Keratinocyte (primary cell): ENCODE results near the gene NDUFA7. TPM values are rescaled to one million over a fixed set of nuclear protein-coding genes. Genes with fewer than 3 reads are reported as not detected.
"Not testable (repeated sequence)": the region's sequence is repeated elsewhere in the genome, so short reads cannot be mapped to it uniquely, and the experiment has no call there.

Source experiments
- DNase-seq: peaks from one replicate; pipeline ENCODE4 v3.0.0-alpha.2; 2011; ENCODE audit warnings: low read depth, missing footprints, low spot score
- FAIRE-seq: peaks from 2 replicates; lab custom pipeline; 2011; peaks lifted over from hg19 to GRCh38; lab: Jason Lieb, UNC
- H2AFZ ChIP-seq: 2 replicates; pipeline ENCODE4 v1.6.0; 2012; ENCODE audit warnings: low read length, control low read depth, inconsistent platforms; ENCODE audit not compliant: control insufficient read depth
- H3K27ac ChIP-seq: 2 replicates; pipeline ENCODE4 v1.5.1; 2011; ENCODE audit warnings: low read length; ENCODE audit not compliant: control insufficient read depth, insufficient read depth
- H3K27me3 ChIP-seq: 3 replicates; pipeline ENCODE4 v1.6.0; 2011; ENCODE audit warnings: low read length; ENCODE audit not compliant: control insufficient read depth, insufficient read depth; ENCODE audit errors: extremely low read depth
- H3K36me3 ChIP-seq, 2 experiments: 2 replicates in 1 of 2; 3 replicates in 1 of 2; pipeline ENCODE4 v1.5.1; 2011; ENCODE audit warnings: low read length in 2 of 2, mild to moderate bottlenecking in 1 of 2; ENCODE audit not compliant: control insufficient read depth in 2 of 2, insufficient read depth in 2 of 2; ENCODE audit errors: extremely low read depth in 1 of 2
- H3K4me1 ChIP-seq: 3 replicates; pipeline ENCODE4 v1.5.1; 2011; ENCODE audit warnings: low read length; ENCODE audit not compliant: control insufficient read depth, insufficient read depth; ENCODE audit errors: extremely low read depth
- H3K4me2 ChIP-seq: 3 replicates; pipeline ENCODE4 v1.6.0; 2011; ENCODE audit warnings: low read depth, low read length; ENCODE audit not compliant: control insufficient read depth, insufficient read depth; ENCODE audit errors: extremely low read depth
- H3K4me3 ChIP-seq, 3 experiments: fragments of 200-600 bp in 1 of 3; sonication (generic) in 1 of 3; 2 replicates in 2 of 3; 3 replicates in 1 of 3; pipeline ENCODE4 v1.5.1; 2011 to 2016; ENCODE audit warnings: low read length in 3 of 3, mild to moderate bottlenecking in 3 of 3, control low read depth in 2 of 3, inconsistent platforms in 1 of 3, low read depth in 1 of 3, mixed read lengths in 1 of 3, mixed run types in 1 of 3, moderate library complexity in 1 of 3; ENCODE audit not compliant: control insufficient read depth in 2 of 3, insufficient read depth in 2 of 3; ENCODE audit errors: extremely low read depth in 1 of 3
- H3K79me2 ChIP-seq: 2 replicates; pipeline ENCODE4 v1.6.0; 2012; ENCODE audit warnings: low read length; ENCODE audit not compliant: control insufficient read depth, insufficient read depth
- H3K9ac ChIP-seq: 3 replicates; pipeline ENCODE4 v1.6.0; 2011; ENCODE audit warnings: low read length; ENCODE audit not compliant: control insufficient read depth, insufficient read depth; ENCODE audit errors: extremely low read depth
- H3K9me1 ChIP-seq: 3 replicates; pipeline ENCODE4 v1.6.0; 2011; ENCODE audit warnings: low read length; ENCODE audit not compliant: control insufficient read depth, insufficient read depth; ENCODE audit errors: extremely low read depth
- H3K9me3 ChIP-seq: 2 replicates; pipeline ENCODE4 v1.5.1; 2012; ENCODE audit warnings: low read depth, low read length; ENCODE audit not compliant: control insufficient read depth
- H4K20me1 ChIP-seq: 3 replicates; pipeline ENCODE4 v1.6.0; 2011; ENCODE audit warnings: low read length; ENCODE audit not compliant: control insufficient read depth, insufficient read depth; ENCODE audit errors: extremely low read depth
- EZH2 ChIP-seq: IDR thresholded peaks from one replicate; pipeline ENCODE4 v1.6.1; 2012; ENCODE audit warnings: inconsistent platforms, mild to moderate bottlenecking, low read length, moderate library complexity
- dilution Hi-C: fragments of 300-500 bp; cut with MboI; formaldehyde crosslinking; loops from one replicate; pipeline ENCODE4 v1.7.0; 2020; ENCODE audit warnings: low sequenced_read_pairs; ENCODE audit not compliant: extremely low pct_ligation_motif_present
- polyA plus RNA-seq, 5 experiments: library from polyadenylated mRNA; depleted of rRNA in 3 of 5; stranded (reverse) in 3 of 5; stranded (forward) in 1 of 5; unstranded in 1 of 5; fragments of >200 nt; gene quantifications; 1 replicate in 1 of 5; 2 replicates in 3 of 5; 3 replicates in 1 of 5; pipeline versions ENCODE4 v1.2.1 to v1.2.3, GENCODE V29; 2011 to 2012; ENCODE audit warnings: missing spikeins in 2 of 5, low read depth in 1 of 5, low replicate concordance in 1 of 5
- TF ChIP-seq, protein P1 (sequence below), 3 experiments: IDR thresholded peaks in 1 of 3; conservative IDR thresholded peaks in 1 of 3; optimal IDR thresholded peaks in 1 of 3; 2 replicates in 2 of 3; 3 replicates in 1 of 3; pipeline versions ENCODE3 to v1.5.1; 2011; ENCODE audit warnings: low read length in 3 of 3, mild to moderate bottlenecking in 3 of 3, moderate library complexity in 2 of 3, control low read depth in 1 of 3, inconsistent platforms in 1 of 3; ENCODE audit not compliant: insufficient read depth in 2 of 3; ENCODE audit errors: extremely low read depth in 1 of 3

Gene NDUFA7
- polyA plus RNA-seq, 1 donor (not counting 4 experiments of a cell fraction or from before 2014, with no cell fraction given), result 59.2 TPM

DNA sequence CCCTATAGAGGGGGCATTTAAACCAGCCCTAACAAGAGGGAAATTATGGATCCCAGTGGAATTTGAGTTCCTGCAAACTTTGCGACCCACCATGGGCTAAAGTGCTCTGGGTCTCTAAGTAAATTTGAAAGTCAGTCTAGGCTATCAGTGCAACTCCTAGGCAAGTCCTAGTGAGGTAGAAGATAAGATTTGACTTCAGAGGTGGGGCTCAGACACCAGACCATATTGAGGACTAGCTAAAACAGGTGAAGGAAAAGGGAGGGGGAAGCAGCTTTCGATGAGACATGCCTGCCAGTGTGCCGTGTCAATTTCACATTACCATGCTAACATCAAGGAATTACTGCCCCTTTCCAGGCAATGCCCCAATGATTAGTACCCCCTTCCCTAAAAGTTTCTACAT, 51.5 kb downstream of the NDUFA7 start:
- Histone ChIP-seq H3K27me3 (no peaks in the 10 kb centered on the region), H3K36me3 (no peaks in the 10 kb centered on the region), H3K9ac (no peak overlapping the region), H3K4me2 (no peak overlapping the region), H3K9me3 (no peaks in the 10 kb centered on the region), H3K9me1 (no peaks in the 10 kb centered on the region), H3K4me1 (peaks cover 3% of the 10 kb centered on the region), H4K20me1 (no peaks in the 10 kb centered on the region), H2AFZ (no peak overlapping the region), H3K27ac (no peak overlapping the region), H3K79me2 (no peaks in the 10 kb centered on the region), H3K4me3 (no peak overlapping the region)
- DNase-seq (no peak), FAIRE-seq (no peak)
- TF ChIP-seq, protein P1, sequence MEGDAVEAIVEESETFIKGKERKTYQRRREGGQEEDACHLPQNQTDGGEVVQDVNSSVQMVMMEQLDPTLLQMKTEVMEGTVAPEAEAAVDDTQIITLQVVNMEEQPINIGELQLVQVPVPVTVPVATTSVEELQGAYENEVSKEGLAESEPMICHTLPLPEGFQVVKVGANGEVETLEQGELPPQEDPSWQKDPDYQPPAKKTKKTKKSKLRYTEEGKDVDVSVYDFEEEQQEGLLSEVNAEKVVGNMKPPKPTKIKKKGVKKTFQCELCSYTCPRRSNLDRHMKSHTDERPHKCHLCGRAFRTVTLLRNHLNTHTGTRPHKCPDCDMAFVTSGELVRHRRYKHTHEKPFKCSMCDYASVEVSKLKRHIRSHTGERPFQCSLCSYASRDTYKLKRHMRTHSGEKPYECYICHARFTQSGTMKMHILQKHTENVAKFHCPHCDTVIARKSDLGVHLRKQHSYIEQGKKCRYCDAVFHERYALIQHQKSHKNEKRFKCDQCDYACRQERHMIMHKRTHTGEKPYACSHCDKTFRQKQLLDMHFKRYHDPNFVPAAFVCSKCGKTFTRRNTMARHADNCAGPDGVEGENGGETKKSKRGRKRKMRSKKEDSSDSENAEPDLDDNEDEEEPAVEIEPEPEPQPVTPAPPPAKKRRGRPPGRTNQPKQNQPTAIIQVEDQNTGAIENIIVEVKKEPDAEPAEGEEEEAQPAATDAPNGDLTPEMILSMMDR (optimal IDR thresholded peaks at IDR 0.05 in 1 of 3, IDR thresholded peaks at IDR 0.05 in 1 of 3, conservative IDR thresholded peaks at IDR 0.05 in 1 of 3; ENCODE audit: extremely low read depth in 1 of 3, insufficient read depth in 2 of 3, low read length in 3 of 3), result no peak
- no peak for TF ChIP-seq EZH2
- dilution Hi-C loops, result no loop called here

DNA sequence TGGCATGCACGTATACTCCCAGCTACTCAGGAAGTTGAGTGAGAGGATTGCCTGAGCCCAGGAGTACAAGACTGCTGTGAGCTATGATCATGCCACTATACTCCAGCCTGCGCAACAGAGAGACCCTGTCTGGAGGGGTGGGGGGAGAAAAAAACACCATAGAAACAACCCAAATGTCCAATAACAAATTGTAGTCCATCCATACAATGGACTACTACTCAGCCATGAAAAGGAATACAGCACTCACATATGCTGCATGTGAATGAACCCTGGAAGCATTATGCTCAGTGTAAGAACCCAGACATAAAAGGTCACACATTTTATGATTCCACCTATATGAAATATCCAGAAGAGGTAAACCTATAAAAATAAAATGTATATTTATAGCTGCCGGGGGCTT, 55.3 kb downstream of the NDUFA7 start:
- FAIRE-seq (no peak), DNase-seq (no peak)
- no peak overlapping the region for H3K4me2 ChIP-seq
- H3K9ac ChIP-seq, result no peak overlapping the region
- dilution Hi-C loops, result no loop called here
- no peaks in the 10 kb centered on the region for H3K9me1 ChIP-seq
- TF ChIP-seq, protein P1 (optimal IDR thresholded peaks at IDR 0.05 in 1 of 3, IDR thresholded peaks at IDR 0.05 in 1 of 3, conservative IDR thresholded peaks at IDR 0.05 in 1 of 3; ENCODE audit: extremely low read depth in 1 of 3, insufficient read depth in 2 of 3, low read length in 3 of 3), result no peak
- TF ChIP-seq EZH2, result no peak
- H3K27ac ChIP-seq, result no peak overlapping the region
- H3K79me2 ChIP-seq, result no peaks in the 10 kb centered on the region
- H3K27me3 ChIP-seq, result no peaks in the 10 kb centered on the region
- H3K9me3 ChIP-seq, result no peaks in the 10 kb centered on the region
- H3K4me1 ChIP-seq, result peaks cover 3% of the 10 kb centered on the region
- no peak overlapping the region for H2AFZ ChIP-seq
- no peaks in the 10 kb centered on the region for H3K36me3 ChIP-seq
- H3K4me3 ChIP-seq, result no peak overlapping the region
- H4K20me1 ChIP-seq, result no peaks in the 10 kb centered on the region

DNA sequence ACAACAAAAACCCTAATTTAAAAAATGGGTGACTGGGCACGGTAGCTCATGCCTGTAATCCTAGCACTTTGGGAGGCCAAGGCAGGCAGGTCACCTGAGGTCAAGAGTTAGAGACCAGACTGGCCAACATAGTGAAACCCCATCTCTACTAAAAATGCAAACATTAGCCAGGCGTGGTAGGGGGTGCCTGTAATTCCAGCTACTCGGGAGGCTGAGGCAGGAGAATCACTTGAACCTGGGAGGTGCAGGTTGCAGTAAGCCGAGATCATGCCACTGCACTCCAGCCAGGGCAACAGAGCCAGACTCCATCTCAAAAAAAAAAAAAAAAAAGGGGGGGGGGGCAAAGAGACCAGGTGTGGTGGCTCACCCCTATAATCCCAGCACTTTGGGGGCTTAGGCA, 56.9 kb downstream of the NDUFA7 start:
- H3K9ac ChIP-seq, H3K27me3 ChIP-seq, H4K20me1 ChIP-seq, H3K36me3 ChIP-seq, H3K79me2 ChIP-seq, H3K4me1 ChIP-seq, dilution Hi-C loops, H3K9me3 ChIP-seq, FAIRE-seq, H3K4me3 ChIP-seq, H3K27ac ChIP-seq, H3K9me1 ChIP-seq, DNase-seq, H2AFZ ChIP-seq, H3K4me2 ChIP-seq: not testable (repeated sequence)
